Endothelial cell of umbilical vein (primary cell): ENCODE measurements around the gene COL6A2. TPM values are rescaled to one million over a fixed set of nuclear protein-coding genes. Genes with fewer than 3 reads are reported as not detected.

Source experiments
- BruUV-seq: library from RNA; stranded (reverse); fragments of 400-500 nt; replicated peaks from 2 replicates; lab custom pipeline; 2021; lab: Mats Ljungman, UMichigan
- CTCF ChIA-PET: fragments of 300-600, 350-600 bp; sonication (Branson Sonifier 250); formaldehyde crosslinking; loops from one replicate; lab custom pipeline; 2021; ENCODE audit warnings: antibody characterized with exemption, inconsistent platforms; lab: Charles Lee
- POLR2A ChIA-PET: fragments of 300-600, 350-600 bp; sonication (Branson Sonifier 250); formaldehyde crosslinking; loops from one replicate; lab custom pipeline; 2021; ENCODE audit warnings: antibody characterized with exemption, inconsistent platforms; lab: Charles Lee
- DNase-seq: peaks from one replicate; pipeline ENCODE4 v3.0.0-alpha.2; 2011; ENCODE audit warnings: low read depth, low spot score
- FAIRE-seq: peaks from 2 replicates; lab custom pipeline; 2011; peaks lifted over from hg19 to GRCh38; lab: Jason Lieb, UNC
- H2AFZ ChIP-seq: 2 replicates; pipeline ENCODE4 v1.6.0; 2012; ENCODE audit warnings: low read depth, low read length, control low read depth, inconsistent platforms
- H3K27ac ChIP-seq: 2 replicates; pipeline ENCODE4 v1.5.1; 2011; ENCODE audit warnings: low read depth, mild to moderate bottlenecking, control low read depth, low read length, moderate library complexity; ENCODE audit not compliant: insufficient read depth
- H3K27me3 ChIP-seq, 2 experiments: 2 replicates each; pipeline versions ENCODE4 v1.6.0 to v1.6.1; 2011; ENCODE audit warnings: low read length in 2 of 2, mixed read lengths in 1 of 2; ENCODE audit not compliant: control insufficient read depth in 2 of 2, insufficient read depth in 2 of 2
- H3K36me3 ChIP-seq, 2 experiments: 2 replicates in 1 of 2; 3 replicates in 1 of 2; pipeline ENCODE4 v1.5.1; 2011; ENCODE audit warnings: low read length in 2 of 2, mild to moderate bottlenecking in 1 of 2, moderate library complexity in 1 of 2; ENCODE audit not compliant: control insufficient read depth in 2 of 2, insufficient read depth in 2 of 2; ENCODE audit errors: extremely low read depth in 1 of 2
- H3K4me1 ChIP-seq: 3 replicates; pipeline ENCODE4 v1.5.1; 2011; ENCODE audit warnings: mild to moderate bottlenecking, low read length; ENCODE audit not compliant: control insufficient read depth, insufficient read depth; ENCODE audit errors: extremely low read depth
- H3K4me2 ChIP-seq: 2 replicates; pipeline ENCODE4 v1.6.1; 2011; ENCODE audit warnings: low read length, control low read depth, mixed read lengths; ENCODE audit not compliant: insufficient read depth
- H3K4me3 ChIP-seq, 3 experiments: fragments of 200-600 bp in 1 of 3; sonication (generic), shearing (Covaris generic) in 1 of 3; replicated peaks in 1 of 3; 2 replicates each; pipeline ENCODE4 v1.5.1; 2011 to 2016; ENCODE audit warnings: control low read depth in 3 of 3, low read length in 3 of 3, mild to moderate bottlenecking in 2 of 3, inconsistent platforms in 1 of 3, low read depth in 1 of 3, moderate library complexity in 1 of 3; ENCODE audit not compliant: insufficient read depth in 1 of 3
- H3K79me2 ChIP-seq: 2 replicates; pipeline ENCODE4 v1.6.0; 2012; ENCODE audit warnings: low read length, inconsistent platforms; ENCODE audit not compliant: control insufficient read depth, insufficient read depth
- H3K9ac ChIP-seq: replicated peaks from 2 replicates; pipeline ENCODE3; 2011; ENCODE audit warnings: low read length, control low read depth; ENCODE audit not compliant: insufficient read depth; ENCODE audit errors: extremely low read depth
- H3K9me1 ChIP-seq: replicated peaks from 3 replicates; pipeline ENCODE4 v1.6.0; 2011; ENCODE audit warnings: mild to moderate bottlenecking, low read length; ENCODE audit not compliant: control insufficient read depth, insufficient read depth; ENCODE audit errors: extremely low read depth
- H3K9me3 ChIP-seq: replicated peaks from 2 replicates; pipeline ENCODE4 v1.5.1; 2012; ENCODE audit warnings: low read length, inconsistent platforms; ENCODE audit not compliant: control insufficient read depth, insufficient read depth
- H4K20me1 ChIP-seq: replicated peaks from 2 replicates; pipeline ENCODE3; 2011; ENCODE audit warnings: mild to moderate bottlenecking, low read length; ENCODE audit not compliant: control insufficient read depth, insufficient read depth; ENCODE audit errors: extremely low read depth
- CTCF ChIP-seq, 2 donors: IDR thresholded peaks; 1 replicate in 1 of 2; 2 replicates in 1 of 2; pipeline ENCODE4 v1.5.1; 2011; ENCODE audit warnings: low read length in 2 of 2, mild to moderate bottlenecking in 2 of 2, moderate library complexity in 2 of 2, control low read depth in 1 of 2, inconsistent platforms in 1 of 2, low read depth in 1 of 2; ENCODE audit not compliant: insufficient read depth in 1 of 2; ENCODE audit errors: extremely low read depth in 1 of 2
- EZH2 ChIP-seq: IDR thresholded peaks from 2 replicates; pipeline ENCODE4 v1.6.1; 2012; ENCODE audit warnings: borderline replicate concordance, low read depth, mild to moderate bottlenecking, moderate library complexity, low read length, inconsistent platforms; ENCODE audit not compliant: severe bottlenecking
- FOS ChIP-seq: IDR thresholded peaks from 2 replicates; pipeline ENCODE4 v1.6.1; 2011; ENCODE audit warnings: mild to moderate bottlenecking, low read length, moderate library complexity, borderline replicate concordance; ENCODE audit not compliant: insufficient read depth
- GATA2 ChIP-seq: IDR thresholded peaks from 2 replicates; pipeline ENCODE4 v1.7.0; 2011; ENCODE audit warnings: low read depth, mild to moderate bottlenecking, moderate library complexity, mixed read lengths, low read length; ENCODE audit not compliant: insufficient read length, insufficient read depth
- JUN ChIP-seq: IDR thresholded peaks from 2 replicates; pipeline ENCODE4 v1.6.1; 2011; ENCODE audit warnings: borderline replicate concordance, low read depth; ENCODE audit not compliant: insufficient read length, insufficient read depth
- MAX ChIP-seq: IDR thresholded peaks from 2 replicates; pipeline ENCODE4 v1.6.1; 2011; ENCODE audit not compliant: insufficient read depth, insufficient read length
- MYC ChIP-seq: IDR thresholded peaks from one replicate; pipeline ENCODE4 v1.6.1; 2011; ENCODE audit warnings: mild to moderate bottlenecking, low read depth, low read length
- POLR2A ChIP-seq: IDR thresholded peaks from 2 replicates; pipeline ENCODE4 v1.6.1; 2012; ENCODE audit warnings: low read depth, mild to moderate bottlenecking, control low read depth, low read length
- POLR2AphosphoS5 ChIP-seq: IDR thresholded peaks from 2 replicates; pipeline ENCODE4 v1.6.1; 2012; ENCODE audit warnings: low read depth, mild to moderate bottlenecking, control low read depth, low read length, moderate library complexity; ENCODE audit not compliant: insufficient read depth
- dilution Hi-C: fragments of 300-500 bp; cut with MboI; formaldehyde crosslinking; loops from one replicate; pipeline ENCODE4 v1.15.0; 2019; ENCODE audit warnings: low sequenced_read_pairs; ENCODE audit not compliant: extremely low pct_ligation_motif_present
- intact Hi-C: fragments of 100-400 bp; cut with micrococcal nuclease; formaldehyde crosslinking; loops from one replicate; pipeline ENCODE4 v1.10.0; 2022
- polyA plus RNA-seq, 4 experiments: library from polyadenylated mRNA; depleted of rRNA in 3 of 4; stranded (reverse) in 3 of 4; unstranded in 1 of 4; fragments of >200 nt; gene quantifications; 2 replicates each; pipeline versions ENCODE4 v1.2.1 to v1.2.3, GENCODE V29; 2011 to 2012; ENCODE audit warnings: missing spikeins in 1 of 4
- total RNA-seq: library from RNA; stranded (reverse); gene quantifications from 2 replicates; pipeline ENCODE4 v1.2.3, GENCODE V29; 2021

COL6A2 gene
- total and polyA plus RNA-seq, 2 donors (not counting 3 experiments of a cell fraction or from before 2014, with no cell fraction given): 3.4 to 6.1 TPM

- Histone ChIP-seq H4K20me1 (no peaks in the 10 kb centered on the region), H3K27ac (no peak overlapping the region), H3K36me3 (no peaks in the 10 kb centered on the region), H2AFZ (no peak overlapping the region), H3K9ac (no peak overlapping the region), H3K9me3 (no peaks in the 10 kb centered on the region), H3K4me3 (no peak overlapping the region), H3K9me1 (no peaks in the 10 kb centered on the region), H3K79me2 (no peaks in the 10 kb centered on the region), H3K4me1 (no peaks in the 10 kb centered on the region), H3K27me3 (no peaks in the 10 kb centered on the region), H3K4me2 (no peak overlapping the region)
- no peak for DNase-seq
- no peak for FAIRE-seq
- no peak for TF ChIP-seq CTCF (IDR thresholded peaks at IDR 0.05; ENCODE audit: extremely low read depth in 1 of 2, insufficient read depth in 1 of 2, low read depth in 1 of 2, low read length in 2 of 2)
- no peak for TF ChIP-seq GATA2
- no peak for TF ChIP-seq JUN
- no peak for TF ChIP-seq FOS
- TF ChIP-seq EZH2: no peak
- TF ChIP-seq POLR2AphosphoS5: no peak
- no peak for TF ChIP-seq MAX
- no peak for TF ChIP-seq MYC
- no peak for TF ChIP-seq POLR2A
- dilution Hi-C loops (no loop called here), intact Hi-C loops (no loop called here)
- BruUV-seq: no TSS peak
- ChIA-PET CTCF (no interaction called here), POLR2A (no interaction called here)
These were observed 58.8 kb downstream of the COL6A2 start for GRCh38 chr21:46156678-46157077.
